HG02885 (cell line): ENCODE results near the gene HHIP.
"Not testable (repeated sequence)": the region's sequence is repeated elsewhere in the genome, so short reads cannot be mapped to it uniquely, and the experiment has no call there.

ENCODE experiments used
- ATAC-seq: cut with Tn5 transposase; IDR thresholded peaks from one replicate; pipeline ENCODE4 v1.9.1; 2021; ENCODE audit warnings: mild to moderate bottlenecking; ENCODE audit not compliant: unreplicated experiment, poor library complexity

Gene HHIP

GRCh38 chr4:144740316-144740715 is 94.4 kb downstream of the HHIP start:
- ATAC-seq: no peak

GRCh38 chr4:144748814-144749555 is 103.0 kb downstream of the HHIP start:
- ATAC-seq: no peak

- ATAC-seq: no peak
These were observed 104.4 kb downstream of the HHIP start for GRCh38 chr4:144750348-144750747.

- peak; percentile 42 for ATAC-seq
These were observed 108.8 kb downstream of the HHIP start for GRCh38 chr4:144754562-144755410.

- ATAC-seq: no peak
These were observed 112.0 kb downstream of the HHIP start for GRCh38 chr4:144757969-144758368.

GRCh38 chr4:144768809-144769208 is 122.9 kb downstream of the HHIP start:
- not testable (repeated sequence) for ATAC-seq

- ATAC-seq: no peak
These were observed 132.4 kb downstream of the HHIP start for GRCh38 chr4:144778364-144778763.

- ATAC-seq: no peak
These were observed 136.4 kb downstream of the HHIP start for GRCh38 chr4:144782345-144782744.

GRCh38 chr4:144785961-144786360 is 140.0 kb downstream of the HHIP start:
- ATAC-seq: no peak

GRCh38 chr4:144787365-144788258 is 141.7 kb downstream of the HHIP start:
- peak; percentile 80 for ATAC-seq

- no peak for ATAC-seq
These were observed 142.5 kb downstream of the HHIP start for GRCh38 chr4:144788469-144788868.

- not testable (repeated sequence) for ATAC-seq
These were observed 146.0 kb downstream of the HHIP start for GRCh38 chr4:144791933-144792332.
